NCI-H345 treated with DMSO at 0.1 percent for 48 hours (cell line): Measurements from ENCODE around the gene PRMT1.
"Not testable (repeated sequence)": the region's sequence is repeated elsewhere in the genome, so short reads cannot be mapped to it uniquely, and the experiment has no call there.

Experiments
- DNase-seq: peaks from one replicate; lab custom pipeline; 2025; ENCODE audit not compliant: unreplicated experiment; lab: John Stamatoyannopoulos, UW

Gene PRMT1

DNA sequence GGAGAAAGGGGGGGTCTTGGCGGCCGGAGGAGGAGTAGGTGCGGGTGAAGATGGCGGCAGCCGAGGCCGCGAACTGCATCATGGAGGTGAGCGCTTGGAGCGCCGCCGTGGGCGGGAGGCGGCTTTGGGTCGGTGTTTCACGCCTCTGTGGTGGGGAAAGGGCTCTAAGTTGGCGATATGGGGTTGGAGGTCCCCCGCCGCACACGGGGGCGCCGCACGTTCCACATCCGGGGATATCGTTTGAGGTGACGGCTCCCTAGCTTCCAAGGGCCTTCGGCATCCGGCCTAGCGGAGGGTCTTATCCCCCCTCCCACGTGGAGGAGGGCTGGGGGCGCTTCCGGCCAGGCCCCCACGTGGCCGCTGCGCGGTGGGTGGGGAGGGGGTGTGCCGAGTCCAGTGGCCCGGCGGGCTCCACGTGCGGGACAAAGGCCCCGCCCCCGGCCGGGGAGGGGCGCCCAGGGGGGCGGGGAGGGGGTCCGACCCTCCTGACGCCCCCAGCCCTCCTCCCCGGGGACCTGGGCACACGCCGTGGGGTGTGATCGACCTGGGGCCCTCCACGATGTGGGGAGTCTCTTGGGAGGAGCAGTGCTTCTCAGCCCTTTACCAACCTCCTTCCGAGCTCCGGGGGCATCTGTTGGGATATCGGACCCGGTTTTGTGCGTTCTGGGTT is at the start of gene PRMT1:
Gene PRMT1, plus strand, starts transcription at position 41 of the 670 bp plus-strand sequence. Its CDS starts 10 bp downstream, at position 51.
- no peak for DNase-seq

DNA sequence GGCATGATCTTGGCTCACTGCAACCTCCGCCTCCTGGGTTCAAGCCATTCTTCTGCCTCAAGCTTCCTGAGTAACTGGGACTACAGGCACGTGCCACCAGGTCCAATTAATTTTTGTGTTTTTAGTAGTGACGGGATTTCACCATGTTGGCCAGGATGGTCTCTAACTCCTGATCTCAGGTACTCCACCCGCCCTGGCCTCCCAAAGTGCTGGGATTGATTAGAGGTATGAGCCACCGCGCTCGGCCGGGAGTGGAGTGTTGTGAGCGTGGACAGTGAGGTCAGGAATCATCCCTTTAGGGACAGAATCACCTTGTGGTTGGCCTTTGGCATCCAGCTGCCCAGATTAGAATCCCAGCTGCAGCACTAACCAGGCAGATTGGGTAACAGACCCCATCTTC is 47.4 kb upstream of the PRMT1 start:
- DNase-seq: no peak

DNA sequence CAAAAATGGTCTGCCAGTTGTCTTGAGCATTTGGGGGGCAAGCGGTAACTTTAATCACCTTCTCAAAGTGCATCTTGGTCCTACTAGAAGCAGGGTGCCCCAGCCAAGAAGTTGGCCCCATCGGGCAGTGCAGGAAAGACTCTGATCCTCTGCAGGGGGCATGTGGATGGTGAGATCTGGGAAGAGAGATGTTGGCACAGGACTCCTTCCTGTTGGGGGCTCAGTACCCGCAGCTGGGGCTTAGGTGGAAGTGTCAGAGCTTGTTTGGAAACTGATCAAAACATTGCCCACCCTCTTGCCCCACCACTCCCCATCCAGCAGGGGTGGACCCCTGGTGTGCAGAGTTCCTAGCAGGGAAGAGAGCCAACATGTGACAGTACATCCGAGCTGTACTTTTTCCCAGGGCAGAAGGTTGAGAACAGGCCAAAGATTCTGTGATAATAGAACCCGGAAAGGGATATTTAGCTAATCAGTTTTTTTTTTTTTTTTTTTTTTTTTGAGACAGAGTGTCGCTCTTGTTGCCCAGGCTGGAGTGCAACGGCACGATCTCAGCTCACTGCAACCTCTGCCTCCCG is 46.0 kb upstream of the PRMT1 start:
- no peak for DNase-seq

DNA sequence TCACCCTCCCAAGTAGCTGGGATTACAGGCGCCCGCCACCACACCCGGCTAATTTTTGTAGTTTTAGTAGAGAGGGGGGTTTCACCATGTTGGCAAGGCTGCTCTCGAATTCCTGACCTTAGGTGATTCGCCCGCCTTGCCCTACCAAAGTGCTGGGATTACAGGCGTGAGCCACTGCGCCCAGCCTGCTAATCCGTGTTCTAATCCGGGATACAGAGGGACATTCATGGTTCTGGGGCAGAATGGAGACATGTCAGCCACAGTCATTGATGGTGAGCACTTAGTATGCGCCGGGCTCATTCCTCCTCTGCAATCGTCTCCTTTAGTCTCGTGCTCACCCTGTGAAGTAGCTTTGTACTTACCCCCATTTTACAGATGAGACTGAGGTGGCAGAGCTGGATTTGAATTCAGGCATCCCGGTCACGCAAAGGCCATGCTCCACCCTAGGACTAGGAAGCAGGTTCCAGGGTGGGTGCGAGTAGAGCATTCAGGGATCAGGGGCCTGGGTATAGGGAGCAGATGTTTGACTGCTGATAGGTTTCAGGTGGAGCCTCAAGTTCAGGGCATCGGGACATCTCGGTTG is 45.4 kb upstream of the PRMT1 start:
- no peak for DNase-seq

DNA sequence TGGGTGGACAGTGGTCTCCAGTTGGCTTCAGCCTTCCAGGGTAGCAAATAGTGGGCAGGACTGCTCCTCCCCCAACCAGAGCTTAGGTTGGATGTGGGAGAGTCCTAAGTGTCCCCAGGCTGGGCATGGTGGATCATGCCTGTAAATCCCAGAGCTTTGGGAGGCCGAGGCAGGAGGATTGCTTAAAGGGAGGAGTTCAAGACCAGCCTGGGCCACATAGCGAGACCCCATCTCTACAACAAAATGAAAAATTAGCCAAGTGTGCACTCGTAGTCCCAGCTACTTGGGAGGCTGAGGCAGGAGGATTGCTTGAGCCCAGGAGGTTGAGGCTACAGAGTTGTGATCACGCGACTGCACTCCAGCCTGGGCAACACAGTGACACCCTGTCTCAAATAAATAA is 44.5 kb upstream of the PRMT1 start:
- DNase-seq: no peak

DNA sequence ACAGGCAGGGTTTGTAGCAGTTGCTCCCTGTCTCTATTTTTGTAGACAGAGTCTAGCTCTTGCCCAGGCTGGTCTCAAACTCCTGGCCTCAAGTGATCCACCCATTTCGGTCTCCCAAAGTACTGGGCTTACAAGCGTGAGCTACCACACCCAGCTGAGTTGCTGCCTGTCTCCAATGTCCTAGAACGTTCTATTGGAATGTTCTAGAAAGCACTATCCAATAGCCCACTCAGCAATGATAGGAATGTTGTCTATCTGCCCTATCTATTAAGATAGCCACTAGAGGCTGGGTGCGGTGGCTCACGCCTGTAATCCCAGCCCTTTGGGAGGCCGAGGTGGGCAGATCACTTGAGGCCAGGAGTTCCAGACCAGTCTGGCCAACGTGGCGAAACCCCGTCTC is 43.8 kb upstream of the PRMT1 start:
- not testable (repeated sequence) for DNase-seq

DNA sequence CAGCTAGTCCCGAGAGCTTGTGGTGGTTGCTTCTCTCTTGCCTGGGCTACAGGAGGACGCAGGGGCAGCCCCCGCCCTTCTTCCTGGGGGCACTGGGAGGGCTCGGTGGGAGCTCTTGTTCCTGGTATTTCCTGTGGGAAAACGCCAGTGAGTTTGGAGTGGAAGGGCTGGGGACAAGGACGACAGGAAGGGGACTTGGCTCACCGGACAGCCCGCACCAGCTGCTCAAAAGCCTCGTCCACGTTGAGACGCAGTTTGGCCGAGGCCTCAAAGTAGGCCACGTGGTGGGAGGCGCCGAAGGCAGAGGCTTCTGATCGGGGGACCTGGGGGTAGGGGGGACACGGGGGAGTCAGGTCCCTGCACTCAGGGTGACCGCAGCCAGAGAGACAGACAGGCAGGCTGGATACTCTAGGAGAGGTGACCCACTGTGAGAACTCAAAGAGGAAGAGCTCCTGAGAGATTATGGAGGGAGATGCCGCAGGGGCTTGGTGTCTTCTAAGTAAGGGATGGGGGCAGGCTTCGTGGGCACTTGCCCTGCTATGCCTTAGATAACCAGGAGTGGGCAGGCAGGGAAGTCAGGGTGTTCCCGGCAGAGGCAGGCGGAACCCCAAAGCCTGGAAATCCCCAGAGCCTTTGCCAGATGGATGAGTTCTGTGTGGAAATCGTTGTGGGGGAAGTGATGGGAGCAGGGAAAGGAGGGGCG is 41.4 kb upstream of the PRMT1 start:
- no peak for DNase-seq

DNA sequence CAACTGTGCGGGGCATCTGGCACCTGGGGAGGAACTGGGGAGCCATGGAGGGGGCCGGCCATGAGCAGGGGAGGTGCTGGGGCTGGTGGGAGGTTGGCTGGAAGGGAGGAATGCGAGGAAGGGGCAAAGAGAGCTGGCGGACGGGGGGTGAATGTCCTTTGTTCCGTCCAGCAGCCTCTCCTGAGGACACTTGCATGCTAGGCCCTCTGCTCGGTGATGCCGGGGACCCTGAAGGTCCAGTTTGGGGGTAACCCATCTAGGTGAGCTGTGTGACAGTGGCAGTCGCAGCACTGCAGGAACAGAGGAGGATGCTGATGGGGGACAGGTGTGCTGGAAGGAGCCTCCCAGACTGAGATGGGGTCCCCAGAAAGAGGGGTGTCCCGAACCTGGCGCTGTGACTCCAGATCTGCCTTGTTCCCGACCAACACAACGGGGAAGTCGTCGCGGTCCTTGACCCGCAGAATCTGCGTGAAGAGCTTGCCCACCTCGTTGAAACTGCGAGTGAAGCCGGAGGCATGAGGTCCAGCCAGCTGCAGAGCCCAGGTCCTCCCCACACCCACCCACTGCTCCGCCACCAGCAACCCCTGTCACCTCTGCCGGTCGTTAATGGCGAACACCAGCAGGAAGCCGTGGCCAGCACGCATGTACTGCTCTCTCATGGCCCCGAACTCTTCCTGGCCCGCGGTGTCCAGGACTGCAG is 40.7 kb upstream of the PRMT1 start:
- DNase-seq: no peak

DNA sequence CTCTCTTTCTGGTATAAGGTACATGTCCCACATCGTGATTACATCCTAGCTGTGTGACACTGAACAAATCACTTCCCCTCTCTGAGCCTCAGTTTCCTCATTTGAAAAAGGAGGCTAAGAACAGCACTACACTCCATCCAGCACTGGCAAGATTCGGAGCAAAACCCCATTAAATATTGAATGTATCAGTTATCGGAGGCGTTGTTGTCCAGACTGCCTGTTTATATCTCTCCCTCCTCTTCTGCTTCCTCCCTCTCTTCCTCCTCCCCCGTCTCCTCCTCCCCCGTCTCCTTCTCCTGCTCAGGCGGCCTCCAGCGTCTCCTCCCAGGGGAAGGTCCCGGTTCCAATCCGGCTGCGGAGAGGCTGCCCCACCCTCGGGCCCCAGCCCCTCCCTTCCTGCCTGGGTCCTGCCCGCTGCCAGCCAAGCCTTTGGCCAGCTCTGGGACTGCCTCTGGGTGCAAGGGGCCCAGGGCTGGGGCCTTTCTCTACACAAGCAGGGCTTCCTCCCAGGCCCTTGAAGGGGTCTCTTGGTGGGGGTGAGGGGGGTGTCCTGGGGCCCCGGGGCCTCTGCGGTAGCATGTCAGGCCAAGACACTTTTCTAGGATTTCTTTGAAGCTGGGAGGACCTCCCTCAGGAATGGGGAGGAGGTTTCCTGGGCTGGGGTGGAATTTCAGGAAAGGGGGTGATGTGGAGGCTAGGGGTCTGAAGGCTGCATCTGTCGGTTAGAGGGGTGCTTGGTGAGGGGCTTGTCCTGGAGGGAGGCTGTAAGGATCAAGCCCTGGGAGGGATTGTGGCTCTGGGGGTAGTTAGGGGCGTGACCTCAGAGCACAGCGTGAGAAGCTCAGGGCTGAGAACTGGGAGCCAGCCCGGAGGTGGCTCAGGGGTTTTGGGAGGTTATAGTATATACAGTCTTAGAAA is 39.0 kb upstream of the PRMT1 start:
- DNase-seq: no peak

DNA sequence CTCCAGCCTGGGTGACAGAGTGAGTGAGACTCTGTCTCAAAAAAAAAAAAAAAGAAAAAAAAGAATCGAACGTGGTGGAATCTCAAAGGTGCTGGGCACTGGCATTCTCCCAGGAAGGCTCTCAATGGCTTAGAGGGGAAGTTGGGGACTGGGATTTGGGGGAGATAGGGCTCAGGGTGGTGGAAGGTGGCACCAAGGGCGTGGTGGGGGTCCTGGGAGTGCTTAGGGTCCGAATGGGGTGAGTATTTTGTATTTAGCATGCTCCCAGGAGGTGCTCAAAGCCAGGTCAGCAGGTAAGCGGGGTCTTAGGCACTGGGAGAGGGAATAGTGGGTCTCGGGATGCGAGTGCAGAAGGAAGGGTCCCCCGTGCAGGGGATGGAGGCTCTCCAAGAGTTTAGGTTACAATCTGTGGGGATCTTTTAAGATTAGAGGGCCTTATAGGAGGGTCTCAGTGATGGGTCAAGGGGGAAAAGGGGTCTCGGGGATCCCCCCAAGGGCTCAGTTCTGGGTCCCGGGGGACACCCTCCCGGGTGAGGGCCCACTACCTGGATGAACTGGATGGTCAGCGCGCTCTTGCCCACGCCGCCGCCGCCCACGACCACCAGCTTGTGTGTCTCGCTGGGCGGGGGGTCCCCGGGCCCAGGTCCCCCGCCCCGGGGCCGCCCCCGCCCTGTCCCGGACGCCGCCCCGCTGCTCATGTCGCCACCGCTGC is 37.5 kb upstream of the PRMT1 start:
- no peak for DNase-seq

DNA sequence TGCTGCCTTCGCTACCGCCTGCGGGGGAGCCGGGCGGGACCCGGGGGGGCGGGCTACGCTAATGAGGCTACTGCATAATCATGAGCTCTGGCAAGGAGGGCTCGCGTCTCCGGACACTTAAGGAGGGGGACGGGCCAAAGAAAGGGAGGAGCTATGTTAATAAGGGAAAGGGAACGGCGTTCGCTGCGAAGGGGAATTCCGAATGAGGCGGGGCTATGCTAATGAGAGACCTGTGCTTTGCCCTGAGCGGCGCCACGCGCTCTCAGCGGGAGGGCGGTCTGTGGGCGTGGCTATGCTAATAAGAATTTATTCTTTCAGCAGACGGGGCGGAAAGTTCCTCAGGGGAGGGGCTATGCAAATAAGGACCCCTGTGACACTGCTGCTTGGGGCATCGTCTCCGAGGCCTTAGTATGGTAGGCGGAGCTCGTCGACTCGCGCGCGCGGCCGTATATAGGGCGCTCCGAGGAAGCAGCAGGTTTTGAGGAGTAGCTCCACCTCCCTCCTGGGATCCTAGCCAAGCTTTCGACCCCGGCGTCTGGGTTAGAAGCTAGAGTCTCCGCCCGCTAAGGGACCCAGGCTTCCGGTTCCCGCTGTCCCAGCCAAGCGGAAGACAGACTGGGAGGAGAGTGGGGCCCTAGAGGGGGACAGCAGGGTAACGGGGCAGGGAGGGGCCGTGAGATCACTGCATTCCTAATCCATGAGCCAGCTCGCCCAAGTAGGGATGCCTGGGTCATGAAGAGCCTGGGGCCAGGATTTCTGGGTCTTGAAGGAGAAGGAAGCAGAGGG is 36.8 kb upstream of the PRMT1 start, which contains the start of gene RRAS:
Gene RRAS, minus strand, starts transcription at position 31 of the 786 bp plus-strand sequence. CDS start 45 bp downstream, outside the sequence.
- DNase-seq: peak; percentile 78

DNA sequence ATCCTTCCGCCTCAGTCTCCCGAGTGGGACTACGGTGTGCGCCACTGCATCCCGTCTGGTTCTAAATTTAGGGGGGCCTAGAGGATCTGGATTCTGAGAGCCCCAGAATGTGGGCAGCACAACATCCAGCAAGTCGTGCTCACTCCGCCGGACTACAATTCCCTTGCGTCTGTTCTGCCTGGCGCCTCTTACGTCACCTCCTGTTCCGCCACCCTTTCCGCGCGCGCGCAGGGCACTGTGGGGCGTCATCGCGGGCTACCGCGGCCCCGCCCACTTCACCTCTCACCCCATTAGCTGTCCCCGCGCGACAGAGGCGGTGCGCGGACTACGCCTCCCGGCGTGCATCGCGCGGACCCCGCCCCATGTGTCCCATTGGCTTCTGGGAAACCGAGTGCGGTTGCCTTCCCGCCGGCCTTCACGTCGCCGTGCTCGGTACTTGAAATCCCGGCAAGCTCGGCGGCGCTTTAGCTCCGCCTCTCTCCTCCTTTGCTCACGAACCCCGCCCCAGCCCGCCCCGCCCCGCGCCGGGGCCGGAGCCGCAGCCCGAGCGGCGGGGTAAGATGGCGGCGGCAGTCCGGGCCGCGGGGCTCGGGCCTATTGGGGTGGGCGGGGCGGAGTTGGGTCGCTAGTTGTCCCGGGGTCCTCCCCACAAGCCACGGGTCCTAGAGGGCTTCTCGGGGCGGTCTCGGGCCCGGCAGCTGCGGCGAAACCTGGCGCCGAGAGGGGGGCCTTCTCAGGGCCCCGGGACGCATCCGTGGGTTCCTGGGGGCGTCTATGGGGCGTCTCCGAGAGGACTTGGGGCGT is 35.2 kb upstream of the PRMT1 start, which contains the start of gene SCAF1:
Gene SCAF1, plus strand, starts transcription at position 522 of the 804 bp plus-strand sequence. CDS start 2,818 bp downstream, outside the sequence.
- peak; percentile 92 for DNase-seq

DNA sequence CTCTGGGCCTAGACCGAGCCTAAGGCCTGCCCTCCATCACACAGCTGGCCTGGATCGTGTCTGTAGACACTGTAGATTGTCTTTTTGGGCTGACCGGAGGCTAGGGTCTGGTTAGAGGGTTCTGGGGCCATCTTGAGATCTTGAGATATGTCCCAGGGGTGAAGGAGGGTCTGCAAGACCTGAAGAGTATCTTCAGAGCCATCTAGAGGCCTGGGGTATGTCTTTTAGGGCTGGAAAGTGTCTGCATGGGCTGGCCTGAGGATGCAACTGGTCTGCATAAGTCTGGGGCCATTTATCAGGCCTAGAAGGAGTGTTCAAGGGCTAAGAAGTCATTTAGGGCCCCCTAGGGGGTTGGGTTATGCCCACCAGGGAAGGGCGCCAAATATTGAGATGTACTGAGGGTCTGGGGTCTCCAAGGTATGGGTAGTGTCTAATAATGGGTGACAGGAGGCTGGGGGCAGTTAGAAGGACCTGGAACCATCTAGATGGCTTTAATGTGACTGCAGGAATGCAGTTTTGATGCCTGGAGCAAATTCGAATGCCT is 34.5 kb upstream of the PRMT1 start:
- no peak for DNase-seq

DNA sequence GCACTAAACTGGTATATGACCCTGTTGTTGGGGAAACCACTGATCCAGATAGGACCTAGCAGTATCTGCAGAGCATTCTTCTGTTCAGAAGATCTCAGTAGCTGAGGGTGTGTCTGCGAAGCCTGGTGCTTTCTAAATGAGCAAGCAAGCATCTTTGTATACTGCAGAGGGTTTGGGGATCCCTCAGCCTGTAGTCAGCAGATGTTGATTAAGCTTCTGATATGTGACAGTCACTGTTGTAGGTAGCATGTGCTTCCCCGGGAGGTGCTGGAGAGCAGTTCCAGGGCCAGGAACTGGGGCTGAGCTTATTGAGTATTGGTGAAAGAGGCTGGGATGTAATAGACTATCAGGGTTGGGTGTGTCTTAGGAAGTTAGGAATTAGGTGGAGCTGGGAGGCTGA is 33.6 kb upstream of the PRMT1 start:
- no peak for DNase-seq

DNA sequence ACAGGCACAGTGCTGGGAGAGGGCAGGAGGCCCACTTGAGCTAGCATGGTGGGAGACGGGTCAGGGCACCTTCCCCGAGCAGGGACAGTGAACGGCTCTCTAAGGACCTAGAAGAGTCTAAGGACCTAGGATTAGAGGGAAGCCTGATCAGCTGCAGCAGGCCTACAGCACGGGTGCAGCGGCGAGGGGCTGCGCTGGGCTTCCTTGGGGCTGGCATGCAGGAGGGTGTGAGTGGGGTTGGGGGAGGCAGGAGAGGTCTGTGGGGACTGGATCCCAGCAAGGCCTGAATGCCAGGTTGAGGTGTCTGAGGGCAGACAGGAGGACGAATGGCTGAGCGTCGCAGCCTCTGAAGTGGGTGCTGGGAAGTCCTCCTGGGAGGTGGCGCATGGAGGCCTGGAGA is 31.5 kb upstream of the PRMT1 start:
- no peak for DNase-seq

DNA sequence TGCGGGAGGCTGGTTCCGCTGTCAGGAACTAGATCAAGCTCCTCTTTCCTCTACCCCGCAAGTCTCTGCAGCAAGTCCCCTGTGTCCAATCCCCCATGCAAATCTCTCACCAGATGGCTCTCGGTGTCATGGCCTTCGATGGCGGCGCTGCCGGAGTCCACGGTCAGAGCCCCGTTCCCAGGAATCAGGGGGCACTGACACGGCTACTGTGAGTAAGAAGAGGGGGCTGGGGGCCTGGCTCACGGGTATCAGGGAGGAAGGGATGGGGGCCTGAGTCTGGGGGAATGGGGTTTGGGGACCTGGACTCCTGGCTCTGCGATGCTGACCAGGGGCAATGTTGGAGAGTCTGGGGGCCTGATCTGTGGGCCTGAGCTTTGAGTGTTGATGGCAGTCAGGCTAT is 31.1 kb upstream of the PRMT1 start:
- DNase-seq: no peak

DNA sequence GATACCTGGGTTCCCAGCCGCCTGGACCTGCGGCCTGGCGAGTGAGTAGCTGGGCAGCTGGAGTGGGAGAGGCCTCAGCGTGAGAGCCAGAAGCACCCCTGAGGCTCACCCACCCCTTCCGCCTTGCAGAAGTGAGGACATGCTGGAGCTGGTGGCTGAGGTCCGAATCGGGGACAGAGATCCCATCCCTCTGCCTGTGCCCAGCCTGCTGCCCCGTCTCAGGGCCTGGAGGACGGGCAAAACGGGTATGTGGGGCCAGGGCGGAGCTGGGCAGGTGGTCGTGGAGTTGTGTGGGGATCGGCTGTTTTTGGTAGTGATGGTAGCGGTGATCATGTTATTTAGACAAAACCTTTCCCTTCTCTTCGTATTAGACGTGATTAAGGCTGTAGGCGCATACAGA is 30.5 kb upstream of the PRMT1 start:
- no peak for DNase-seq
